HG02610 (cell line): ENCODE data around the gene DCAF10.
"Not testable (repeated sequence)": the region's sequence is repeated elsewhere in the genome, so short reads cannot be mapped to it uniquely, and the experiment has no call there.

Source experiments
- ATAC-seq: cut with Tn5 transposase; IDR thresholded peaks from one replicate; pipeline ENCODE4 v1.9.1; 2021; ENCODE audit warnings: mild to moderate bottlenecking, moderate library complexity; ENCODE audit not compliant: unreplicated experiment

DCAF10 gene

DNA sequence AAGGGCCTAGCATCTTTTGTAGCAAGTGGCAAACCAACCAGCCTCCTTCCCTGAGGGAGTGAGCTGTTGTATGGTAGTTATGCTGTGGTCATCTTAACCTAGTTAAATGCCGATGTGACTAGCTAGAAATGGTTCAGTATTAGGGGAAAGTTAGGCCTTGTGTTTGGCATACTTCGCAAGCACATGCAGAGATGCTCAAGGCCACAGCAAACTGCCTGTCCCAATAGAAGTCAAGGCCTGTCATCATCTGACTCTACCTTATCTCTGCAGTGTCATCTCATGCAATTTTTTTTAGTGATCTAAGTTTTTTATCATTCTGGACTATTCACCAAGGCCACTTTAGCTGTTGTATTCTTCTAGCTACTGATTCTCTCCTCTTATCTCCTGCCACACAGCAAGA, 10.5 kb upstream of the DCAF10 start:
- ATAC-seq: no peak

DNA sequence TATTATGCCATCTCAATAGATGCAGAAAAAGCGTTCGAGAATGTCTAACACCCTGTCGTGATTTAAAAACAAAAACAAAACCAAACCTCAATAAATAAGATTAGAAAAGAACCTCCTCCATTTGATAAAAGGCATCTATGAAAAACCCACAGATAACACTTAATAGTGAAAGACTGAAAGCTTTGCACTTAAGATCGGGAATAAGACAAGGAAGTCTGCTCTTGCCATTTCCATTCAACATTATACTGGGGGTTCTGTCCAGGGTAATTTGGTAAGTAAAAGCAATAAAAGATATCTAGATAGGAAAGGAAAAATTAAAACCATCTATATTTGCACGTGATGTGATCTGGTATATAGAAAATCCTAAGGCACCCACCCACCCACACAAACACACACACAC, 8.5 kb upstream of the DCAF10 start:
- no peak for ATAC-seq

DNA sequence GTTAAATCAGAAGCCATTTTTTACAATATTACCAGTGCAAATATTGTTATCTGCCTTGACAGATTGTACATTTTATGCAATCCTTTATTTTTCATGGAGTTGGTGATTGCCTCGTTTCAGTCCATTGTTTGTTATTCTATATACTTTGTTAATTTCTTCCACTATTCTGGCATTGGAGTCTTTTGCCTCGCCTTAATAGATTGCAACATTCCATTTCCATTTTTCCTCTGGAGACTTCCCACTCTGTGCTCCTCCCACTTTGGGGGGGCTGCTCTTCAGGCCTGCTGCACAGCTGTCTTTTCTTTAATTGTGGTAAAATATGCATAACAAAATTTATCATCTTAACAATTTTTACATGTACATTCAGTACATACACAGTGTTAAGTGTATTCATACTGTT, 4.4 kb upstream of the DCAF10 start:
- no peak for ATAC-seq

DNA sequence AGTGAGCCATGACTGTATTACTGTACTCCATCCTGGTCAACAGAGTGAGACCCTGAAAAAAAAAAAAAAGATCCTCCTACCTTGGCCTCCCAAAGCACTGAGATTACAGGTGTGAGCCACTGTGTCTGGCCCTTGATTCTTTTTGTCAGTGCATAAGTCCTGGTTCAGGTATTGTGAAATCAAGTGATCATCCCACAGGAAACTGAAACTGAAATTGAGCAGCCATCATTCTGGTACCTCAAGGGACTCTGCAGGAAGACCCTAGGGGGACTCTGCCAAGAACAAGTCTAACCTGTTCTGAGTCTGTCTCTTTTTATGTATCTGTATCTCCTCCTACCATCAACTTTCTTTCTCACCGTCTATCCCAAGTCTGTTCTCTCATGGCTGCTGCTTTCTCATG, 1.9 kb upstream of the DCAF10 start:
- ATAC-seq: no peak

DNA sequence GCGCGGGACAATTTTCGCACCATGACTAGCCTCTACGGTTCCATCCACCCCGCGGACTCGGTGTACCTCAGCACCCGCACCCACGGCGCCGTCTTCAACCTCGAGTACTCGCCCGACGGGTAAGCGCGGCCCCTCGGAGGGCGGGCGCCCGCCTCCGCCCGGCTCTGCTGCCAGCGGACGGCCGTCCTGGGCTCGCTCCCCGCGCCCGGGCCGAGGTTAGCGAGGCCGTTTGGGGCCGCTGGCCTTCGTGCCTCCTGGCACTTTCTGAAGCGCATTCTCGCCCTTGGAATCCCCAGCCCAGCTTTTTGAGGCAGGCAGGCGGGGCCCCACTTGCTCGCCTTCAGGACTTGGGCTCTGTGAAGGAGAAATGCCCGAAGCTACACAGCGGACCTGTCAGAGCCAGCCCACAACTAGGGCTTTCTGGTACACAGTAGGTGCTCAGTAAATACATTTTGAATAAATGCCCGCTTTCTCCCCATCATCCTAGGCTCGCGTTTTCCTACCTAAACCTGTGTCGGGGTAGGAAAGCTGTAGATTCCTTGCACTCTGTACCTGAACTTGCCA, 772 bp downstream of the DCAF10 start:
- peak; percentile 37 for ATAC-seq

DNA sequence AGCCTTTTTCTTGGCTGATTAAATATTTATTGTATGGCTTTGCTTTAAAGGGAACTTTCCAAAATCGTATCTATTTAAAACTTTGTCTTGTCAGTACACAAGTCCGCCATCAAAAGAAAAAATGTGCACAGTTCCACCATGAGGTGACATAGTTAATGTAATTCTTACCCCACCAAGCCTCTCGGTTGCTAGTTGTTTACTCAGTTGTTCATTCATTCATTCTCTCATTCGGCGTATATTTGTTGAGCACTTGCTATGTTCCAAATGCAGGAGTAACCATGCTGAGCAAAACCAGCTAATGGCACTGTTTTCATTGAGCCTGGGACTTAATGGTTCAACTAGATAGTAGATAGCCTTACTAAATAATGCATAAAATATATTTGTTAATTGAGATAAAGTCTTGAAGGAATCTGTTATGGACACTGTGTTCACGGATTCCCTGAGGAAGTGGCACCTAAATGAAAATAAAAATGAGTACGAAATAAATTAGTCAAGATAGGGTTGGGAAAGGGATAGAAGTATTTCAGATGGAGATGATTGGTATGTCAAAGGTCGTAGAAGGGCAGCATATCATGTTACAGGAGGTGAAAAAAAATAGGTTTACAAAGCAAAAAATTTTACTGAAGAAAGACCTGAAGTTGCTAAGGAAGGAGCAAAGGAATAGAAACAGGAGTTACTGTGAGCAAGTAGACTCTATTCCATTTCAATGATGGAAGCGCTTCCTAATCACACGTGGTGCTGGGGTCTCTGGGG, 1.5 kb downstream of the DCAF10 start:
- no peak for ATAC-seq

DNA sequence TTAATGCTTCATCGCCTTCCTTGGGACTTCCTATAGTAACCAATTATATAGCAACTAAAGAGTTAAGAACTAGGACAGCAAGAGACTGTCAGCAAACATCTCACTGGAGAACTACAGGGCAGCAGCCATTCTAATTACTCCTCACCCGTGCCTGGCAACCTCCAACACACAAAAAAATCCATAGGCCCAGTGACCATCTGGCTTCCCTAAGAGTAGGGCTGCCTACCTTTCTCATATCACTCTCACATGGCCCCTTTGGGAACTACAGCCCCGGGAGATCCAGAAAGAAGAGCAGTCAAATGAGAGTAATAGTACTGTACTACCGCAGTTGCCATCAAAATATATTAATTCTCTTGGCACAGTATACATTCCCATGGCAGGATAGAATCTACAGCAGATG, 5.7 kb downstream of the DCAF10 start:
- ATAC-seq: no peak

DNA sequence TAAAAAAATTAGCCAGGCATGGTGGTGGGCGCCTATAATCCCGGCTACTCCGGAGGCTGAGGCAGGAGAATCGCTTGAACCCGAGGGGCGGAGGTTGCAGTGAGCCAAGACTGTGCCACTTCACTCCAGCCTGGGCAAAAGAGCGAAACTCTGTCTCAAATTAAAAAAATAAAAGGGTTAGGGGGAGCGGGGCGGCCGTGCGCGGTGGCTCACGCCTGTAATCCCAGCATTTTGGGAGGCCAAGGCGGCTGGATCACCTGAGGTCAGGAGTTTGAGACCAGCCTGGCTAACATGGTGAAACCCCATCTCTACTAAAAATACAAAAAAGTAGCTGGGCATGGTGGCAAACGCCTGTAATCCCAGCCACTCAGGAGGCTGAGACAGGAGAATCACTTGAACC, 9.1 kb downstream of the DCAF10 start:
- ATAC-seq: not testable (repeated sequence)

DNA sequence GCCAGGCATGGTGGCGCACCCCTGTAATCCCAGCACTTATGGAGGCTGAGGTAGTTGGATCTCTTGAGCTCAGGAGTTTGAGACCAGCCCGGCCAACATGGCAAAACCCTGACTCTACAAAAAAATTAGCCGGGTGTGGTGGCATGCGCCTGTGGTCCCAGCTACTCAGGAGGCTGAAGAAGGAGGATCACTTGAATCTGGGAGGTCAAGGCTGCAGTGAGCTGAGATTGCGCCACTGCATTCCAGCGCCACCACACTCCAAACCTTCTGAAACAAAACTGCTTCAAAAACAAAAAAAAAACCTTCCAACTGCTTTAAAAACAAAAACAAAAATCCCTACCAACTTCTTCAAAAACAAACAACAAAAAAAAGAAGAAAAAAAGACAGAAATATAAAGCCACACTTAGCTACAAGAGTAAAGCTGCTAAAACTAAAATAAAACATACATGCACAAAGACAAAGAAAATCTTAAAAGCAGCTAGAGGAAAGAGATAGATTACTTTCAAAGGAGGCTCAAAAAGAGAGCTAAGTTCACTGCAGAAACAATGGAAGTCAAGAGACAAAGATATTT, 11.4 kb downstream of the DCAF10 start:
- no peak for ATAC-seq

DNA sequence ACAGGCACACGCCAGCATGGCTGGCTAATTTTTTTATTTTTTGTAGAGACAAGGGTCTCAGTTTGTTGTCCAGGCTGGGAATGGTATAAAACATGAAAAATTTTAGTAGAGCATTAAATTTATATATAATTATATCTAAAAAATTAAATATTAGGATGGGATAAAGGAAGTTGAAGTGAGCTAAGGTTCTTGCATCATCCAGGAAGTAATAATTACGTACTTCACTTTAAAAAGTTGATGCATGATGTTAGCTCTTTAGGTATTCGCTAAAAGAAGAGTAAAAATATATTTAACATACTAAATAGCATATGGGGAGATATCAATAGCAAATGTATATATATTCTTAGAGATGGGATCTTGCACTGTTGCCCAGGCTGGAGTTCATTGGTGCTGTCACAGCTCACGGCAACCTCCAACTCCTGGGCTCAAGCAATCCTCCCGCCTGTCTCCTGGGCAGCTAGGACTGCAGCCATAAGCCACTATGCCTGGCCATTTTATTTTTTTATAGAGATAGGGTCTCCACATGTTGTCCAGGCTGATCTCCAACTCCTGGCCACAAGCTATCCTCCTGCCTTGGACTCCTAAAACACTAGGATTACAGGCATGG, 12.3 kb downstream of the DCAF10 start:
- no peak for ATAC-seq

DNA sequence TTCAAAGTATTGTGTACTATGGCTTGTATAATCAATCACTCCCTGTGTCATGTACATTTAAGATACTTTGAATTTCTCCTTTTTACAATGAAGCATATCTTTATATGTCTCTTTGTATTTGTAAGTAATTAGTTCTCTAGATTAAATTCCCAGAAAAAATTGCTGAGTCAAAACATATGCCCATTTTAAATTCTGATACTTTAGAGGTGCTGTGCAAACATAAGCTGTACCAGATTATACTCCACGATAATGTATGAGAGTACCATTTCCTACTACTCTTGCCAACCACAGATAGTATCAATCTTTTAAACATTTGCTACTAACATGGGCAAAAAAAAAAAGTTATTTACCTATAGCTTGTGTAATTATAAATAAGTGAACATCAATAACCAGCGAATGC, 18.3 kb downstream of the DCAF10 start:
- no peak for ATAC-seq

DNA sequence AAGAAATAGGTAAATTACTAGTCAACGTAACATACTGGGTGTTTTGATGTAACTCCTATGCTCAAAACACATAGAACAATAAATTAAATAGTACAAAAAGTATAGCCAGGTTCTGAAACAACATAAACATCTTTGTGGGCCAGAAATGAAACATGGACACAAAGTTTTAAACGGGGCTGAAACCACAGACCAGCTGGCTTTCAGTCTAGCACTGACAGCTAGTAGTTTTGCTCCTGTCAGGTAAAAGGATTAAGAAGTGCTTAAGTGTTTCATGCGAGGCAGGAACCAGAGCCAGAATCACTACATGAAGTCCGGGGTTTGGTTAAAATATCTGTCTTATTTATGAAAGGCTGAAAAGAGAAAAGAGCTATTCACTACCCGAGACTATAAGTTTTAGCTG, 19.5 kb downstream of the DCAF10 start:
- ATAC-seq: peak; percentile 39

DNA sequence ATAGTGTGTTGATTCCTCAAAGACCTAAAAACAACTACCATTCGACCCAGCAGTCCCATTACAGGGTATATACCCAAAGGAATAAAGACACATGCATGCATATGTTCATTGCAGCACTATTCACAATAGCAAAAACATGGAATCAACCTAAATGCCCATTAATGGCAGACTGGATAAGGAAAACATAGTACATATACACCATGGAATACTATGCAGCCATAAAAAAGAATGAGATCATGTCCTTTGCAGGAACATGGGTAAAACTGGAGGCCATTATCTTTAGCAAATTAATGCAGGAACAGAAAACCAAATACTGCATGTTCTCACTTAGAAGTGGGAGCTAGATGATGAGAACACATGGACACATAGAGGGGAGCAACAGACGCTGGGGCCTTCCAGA, 24.6 kb downstream of the DCAF10 start:
- ATAC-seq: not testable (repeated sequence)

DNA sequence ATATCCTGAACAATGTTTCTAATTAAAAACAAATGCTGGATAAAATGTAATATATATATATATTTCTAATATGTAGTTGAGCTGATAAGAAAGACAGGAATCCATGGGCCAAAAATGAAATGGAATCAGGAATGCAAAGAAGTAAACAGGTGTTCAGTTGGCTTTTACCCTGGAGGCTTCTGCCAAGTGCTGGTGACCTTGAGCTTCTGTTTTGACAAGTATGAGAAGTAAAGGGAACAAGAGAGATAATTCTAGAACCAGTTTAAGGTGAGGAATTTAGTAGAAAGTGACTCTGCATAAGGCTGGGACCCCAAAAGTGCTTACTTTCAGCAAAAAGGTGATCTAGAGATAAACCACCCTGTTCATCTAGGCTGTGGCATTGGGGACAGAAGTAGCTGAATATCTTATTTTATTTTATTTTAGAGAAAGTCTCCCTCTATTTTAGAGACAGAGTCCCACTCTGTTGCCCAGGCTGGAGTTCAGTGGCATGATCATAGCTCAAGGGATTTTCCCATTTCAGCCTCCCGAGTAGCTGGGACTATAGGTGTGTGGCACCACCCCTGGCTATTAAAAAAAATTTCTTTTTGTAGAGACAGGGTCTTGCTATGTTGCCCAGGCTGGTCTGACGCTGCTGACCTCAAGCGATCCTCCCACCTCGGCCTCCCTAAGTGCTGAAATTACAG, 27.0 kb downstream of the DCAF10 start:
- ATAC-seq: no peak

DNA sequence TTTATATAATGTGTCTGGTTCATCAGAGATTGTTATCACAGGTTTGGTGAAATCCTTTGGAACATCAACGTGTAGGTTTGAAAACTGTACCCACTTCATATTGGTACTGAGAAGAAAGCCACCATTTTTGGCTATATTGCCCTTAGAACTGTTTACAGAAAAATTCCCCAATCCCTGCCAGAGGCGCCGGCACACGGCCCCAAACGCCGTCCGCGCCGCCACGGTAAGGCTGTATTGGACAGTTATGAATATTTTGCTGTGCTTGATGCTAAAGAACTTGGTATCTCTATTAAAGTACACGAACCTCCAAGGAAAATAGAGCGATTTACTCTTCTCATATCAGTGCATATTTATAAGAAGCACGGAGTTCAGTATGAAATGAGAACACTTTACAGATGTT, 35.2 kb downstream of the DCAF10 start:
- no peak for ATAC-seq

DNA sequence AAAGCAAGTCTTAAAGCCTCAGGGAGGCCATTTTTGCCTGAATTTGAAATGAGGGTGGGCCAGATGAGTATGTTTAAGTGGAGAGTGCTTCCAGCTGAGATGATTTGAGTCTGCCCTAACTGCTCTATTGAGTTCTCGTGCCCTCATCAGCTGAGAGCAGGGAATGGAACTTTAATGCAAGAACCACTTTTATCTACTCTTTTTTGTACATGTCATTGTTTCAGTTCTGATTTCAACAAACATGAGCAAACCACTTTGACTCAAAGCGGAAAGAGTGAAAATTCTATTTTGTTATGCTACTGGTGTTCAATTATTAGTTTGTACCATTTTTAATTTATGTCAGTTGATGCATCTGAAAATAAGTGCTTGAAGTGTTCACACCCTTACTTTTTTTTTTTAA, 35.8 kb downstream of the DCAF10 start:
- peak; percentile 91 for ATAC-seq

DNA sequence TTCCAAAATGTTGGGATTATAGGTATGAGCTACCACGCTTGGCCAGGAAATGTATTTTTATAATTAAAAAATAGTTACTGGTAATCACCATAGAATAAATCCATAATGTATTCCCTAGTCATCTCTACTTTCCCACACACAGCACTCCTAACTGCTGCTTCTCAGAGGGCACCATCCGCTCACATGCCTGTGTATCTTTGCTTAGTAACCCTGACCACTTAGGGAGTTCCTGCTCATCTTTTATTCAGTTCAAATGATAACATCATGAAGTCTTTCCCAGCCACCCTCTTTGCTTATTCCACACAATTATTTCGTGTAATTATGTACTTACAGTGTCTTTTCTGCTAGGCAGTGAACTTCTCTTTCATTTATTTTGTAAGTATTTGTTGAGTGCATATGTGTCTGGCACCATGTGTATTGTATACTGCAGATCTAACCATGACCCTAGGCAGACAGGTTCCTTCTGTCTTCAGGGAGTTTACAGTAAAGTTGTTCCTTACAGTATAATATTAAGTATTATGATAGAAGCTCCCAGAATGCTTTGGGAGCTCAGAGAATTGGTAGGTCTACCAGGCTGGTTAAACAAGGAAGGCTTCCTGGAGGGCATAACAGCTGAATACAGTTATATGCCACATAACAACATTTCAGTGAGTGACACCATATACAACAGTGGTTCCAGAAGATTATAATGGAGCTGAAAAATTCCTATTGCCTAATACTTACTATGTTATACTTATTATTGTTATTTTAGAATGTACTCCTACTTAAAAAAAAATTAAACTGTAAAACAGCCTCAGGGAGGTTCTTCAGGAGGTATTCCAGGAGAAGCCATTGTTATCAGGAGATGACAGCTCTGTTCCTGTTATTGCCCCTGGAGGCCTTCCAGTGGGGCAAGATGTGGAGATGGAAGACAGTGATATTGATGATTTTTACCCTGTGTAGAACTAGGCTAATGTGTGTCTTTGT, 39.2 kb downstream of the DCAF10 start:
- ATAC-seq: no peak

DNA sequence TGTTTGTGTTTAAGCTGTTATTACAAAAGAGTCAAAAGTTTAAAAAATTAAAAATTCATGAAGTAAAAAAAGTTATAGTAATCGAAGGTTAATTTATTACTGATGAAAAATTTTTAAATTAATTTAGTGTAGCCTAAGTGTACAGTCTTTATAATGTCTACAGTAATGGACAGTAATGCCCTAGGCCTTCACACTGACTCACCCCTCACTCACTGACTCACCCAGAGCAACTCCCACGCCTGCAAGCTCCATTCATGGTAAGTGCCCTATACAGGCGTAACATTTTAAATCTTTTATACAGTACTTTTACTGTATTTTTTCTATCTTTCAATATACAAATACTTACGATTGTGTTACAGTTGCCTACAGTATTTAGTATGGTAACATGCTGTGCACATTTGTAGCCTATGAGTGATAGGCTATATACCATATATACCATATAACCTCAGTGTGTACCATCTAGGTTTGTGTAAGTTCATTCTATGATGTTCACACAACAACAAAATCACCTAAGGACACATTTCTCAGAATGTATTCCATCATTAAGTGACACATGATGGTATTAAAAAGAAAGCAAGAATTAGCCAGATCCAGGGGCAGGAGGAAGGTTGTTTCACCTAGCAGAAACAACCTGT, 40.1 kb downstream of the DCAF10 start:
- ATAC-seq: no peak

DNA sequence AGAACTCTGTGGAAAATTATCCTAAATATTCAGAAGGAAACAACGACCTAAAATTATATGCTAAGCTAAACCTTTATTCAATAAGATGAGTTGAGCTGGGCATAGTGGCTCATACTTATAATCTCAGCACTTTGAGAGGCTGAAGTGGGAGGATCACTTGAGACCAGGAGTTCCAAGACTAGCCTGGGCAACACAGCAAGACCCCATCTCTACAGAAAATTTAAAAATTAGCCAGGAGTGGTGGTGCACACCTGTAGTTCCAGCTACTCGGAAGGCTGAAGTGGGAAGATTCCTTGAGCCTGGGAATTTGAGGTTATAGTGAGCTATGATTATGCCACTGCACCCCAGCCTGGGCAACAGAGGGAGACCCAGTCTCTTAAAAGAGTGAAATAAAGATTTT, 51.6 kb downstream of the DCAF10 start:
- no peak for ATAC-seq

DNA sequence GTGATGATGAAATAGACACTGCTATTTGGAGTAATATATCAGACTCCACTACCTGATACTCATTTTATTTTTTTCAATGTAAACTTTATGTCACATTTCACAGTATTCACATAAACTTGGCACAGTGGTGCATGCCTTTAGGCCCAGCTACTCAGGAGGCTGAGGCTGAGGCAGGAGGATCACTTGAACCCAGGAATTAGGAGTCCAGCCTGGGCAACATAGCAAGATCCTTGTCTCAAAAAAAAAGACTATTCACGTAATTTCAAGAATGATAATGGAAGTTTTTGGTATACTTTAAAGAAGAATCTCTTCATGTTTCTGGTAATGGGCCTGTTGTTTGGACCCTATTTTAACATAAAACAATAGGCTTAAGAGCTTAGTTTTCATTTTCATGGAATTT, 56.0 kb downstream of the DCAF10 start:
- ATAC-seq: no peak
